Fibroblast of pulmonary artery (primary cell): ENCODE measurements around the gene PSAT1.

Experiments
- DNase-seq: peaks from one replicate; pipeline ENCODE4 v3.0.0-alpha.2; 2010; ENCODE audit warnings: low read depth
- H3K4me3 ChIP-seq: replicated peaks from 2 replicates; pipeline ENCODE4 v1.5.1; 2011; ENCODE audit warnings: low read depth, mild to moderate bottlenecking, control low read depth, low read length, moderate library complexity
- TF ChIP-seq, protein P1 (sequence below): IDR thresholded peaks from 2 replicates; pipeline ENCODE4 v1.5.1; 2011; ENCODE audit warnings: mild to moderate bottlenecking, control low read depth, low read length, inconsistent platforms; ENCODE audit errors: missing control alignments

Gene PSAT1

DNA sequence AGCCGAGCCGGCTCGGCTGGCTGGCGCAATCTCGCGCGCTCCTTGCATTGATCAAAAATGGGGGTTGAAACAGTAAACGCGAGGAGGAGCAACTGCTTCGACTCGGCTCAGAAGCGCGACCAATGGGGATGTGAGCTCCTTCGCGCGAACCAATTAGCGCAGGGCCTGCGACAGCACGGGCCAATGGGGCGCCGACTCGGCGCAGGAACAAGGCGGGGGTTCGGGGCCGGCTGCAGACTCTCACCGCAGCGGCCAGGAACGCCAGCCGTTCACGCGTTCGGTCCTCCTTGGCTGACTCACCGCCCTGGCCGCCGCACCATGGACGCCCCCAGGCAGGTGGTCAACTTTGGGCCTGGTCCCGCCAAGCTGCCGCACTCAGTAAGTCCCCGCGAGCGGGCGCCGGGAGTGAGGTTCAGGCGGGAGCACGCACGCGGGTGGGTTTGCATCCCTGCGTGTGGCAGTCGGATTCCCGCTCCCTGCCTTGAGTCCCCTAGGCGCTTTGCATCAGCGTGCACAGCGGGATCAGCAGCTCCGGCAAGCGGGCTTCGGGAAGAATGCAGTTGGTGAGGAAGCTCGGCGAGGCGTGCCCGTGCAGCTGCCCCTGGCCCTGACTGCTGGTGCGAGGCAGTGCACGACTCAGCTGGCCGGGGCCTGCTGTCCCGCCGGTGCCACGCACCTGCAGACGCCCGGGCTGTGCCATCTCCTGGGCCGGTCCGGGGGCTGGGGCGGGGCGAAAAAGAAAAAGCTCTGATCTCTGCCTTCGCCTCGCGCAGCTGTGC, at the start of gene PSAT1:
Gene PSAT1 (plus strand): TSS at position 233 of the 779 bp plus-strand sequence. CDS start 86 bp downstream, at position 319.
- TF ChIP-seq, protein P1, sequence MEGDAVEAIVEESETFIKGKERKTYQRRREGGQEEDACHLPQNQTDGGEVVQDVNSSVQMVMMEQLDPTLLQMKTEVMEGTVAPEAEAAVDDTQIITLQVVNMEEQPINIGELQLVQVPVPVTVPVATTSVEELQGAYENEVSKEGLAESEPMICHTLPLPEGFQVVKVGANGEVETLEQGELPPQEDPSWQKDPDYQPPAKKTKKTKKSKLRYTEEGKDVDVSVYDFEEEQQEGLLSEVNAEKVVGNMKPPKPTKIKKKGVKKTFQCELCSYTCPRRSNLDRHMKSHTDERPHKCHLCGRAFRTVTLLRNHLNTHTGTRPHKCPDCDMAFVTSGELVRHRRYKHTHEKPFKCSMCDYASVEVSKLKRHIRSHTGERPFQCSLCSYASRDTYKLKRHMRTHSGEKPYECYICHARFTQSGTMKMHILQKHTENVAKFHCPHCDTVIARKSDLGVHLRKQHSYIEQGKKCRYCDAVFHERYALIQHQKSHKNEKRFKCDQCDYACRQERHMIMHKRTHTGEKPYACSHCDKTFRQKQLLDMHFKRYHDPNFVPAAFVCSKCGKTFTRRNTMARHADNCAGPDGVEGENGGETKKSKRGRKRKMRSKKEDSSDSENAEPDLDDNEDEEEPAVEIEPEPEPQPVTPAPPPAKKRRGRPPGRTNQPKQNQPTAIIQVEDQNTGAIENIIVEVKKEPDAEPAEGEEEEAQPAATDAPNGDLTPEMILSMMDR: no peak

DNA sequence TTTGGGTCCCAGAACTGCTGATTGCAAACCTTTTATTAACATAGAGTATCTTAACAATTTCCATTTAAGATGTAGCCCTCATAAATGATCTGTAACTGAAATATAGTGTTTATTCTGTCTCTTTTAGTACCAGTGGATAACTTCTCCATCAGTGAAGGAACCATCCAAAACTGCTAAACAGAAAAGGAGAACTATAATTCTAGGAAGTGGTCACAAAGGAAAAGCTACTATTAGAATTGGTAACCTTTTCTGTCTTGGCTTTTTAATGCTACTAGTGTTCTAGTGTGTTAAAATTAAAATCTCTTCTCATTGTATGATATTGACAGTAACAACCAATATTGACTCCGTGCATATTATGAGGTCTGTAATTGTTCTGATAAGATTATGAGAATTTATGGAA, 48.3 kb upstream of the PSAT1 start:
- TF ChIP-seq, protein P1: no peak
- no peak for DNase-seq
- no peak overlapping the region for H3K4me3 ChIP-seq

More for the DNA sequence above, at the start of gene PSAT1:
- peak within 1 kb of the TSS; percentile 86 for H3K4me3 ChIP-seq
- DNase-seq: peak; percentile 97

DNA sequence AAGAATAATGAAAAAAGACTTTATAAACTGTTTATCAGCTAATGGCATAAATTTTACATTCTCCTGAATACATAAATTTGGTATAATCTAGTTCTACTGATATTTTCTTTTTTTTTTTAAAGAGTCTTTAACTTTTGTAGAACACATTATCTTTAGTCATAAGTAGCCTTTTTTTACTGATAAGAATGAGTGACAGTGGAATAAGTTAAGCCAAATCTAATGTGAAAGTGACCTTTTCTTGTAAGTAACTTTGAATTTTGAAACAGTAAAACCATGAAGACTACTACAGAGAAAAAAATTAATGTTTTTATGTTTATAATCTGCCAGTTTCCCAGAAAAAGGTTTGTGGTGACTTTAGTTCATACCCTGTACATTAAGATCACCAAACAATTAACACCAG, 47.4 kb upstream of the PSAT1 start:
- DNase-seq: no peak
- no peak overlapping the region for H3K4me3 ChIP-seq
- TF ChIP-seq, protein P1: no peak

DNA sequence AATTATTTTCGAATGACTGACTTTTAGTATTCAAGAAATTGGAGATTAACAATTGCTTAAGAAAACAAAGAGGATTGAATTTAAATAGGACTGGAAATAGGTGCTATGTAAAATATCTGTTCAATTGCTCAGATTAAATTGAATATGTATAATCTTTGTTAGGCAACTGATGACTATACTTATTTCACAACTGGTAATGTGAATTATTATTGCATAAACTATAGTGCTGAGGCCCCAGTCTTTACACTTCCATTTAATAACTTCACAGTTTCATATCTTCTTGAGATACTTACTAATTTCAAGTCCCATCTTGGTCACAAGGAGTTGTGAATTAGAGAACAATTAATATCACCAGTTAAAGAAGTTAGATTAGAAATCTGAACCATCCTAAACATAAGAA, 44.3 kb upstream of the PSAT1 start:
- H3K4me3 ChIP-seq: no peak overlapping the region
- TF ChIP-seq, protein P1: no peak
- no peak for DNase-seq

DNA sequence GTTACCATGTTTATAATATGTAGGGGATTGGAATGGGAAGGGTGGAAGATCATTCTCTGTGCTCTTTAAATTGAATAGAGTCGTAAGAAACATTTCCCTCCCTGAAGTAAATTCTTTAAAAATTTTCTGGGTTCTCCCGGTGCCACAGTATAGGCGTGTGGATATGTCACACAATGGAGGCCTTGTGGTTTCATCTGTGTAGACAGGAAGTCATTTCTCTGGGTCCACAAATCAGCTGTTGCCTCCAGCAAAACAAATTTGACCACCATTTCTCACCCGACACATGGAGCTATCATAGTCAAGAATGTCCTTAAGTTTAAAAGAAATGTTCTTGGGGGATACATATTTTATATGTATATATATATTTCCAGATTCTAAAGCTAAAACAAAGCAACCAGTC, 43.6 kb upstream of the PSAT1 start:
- DNase-seq: no peak
- H3K4me3 ChIP-seq: no peak overlapping the region
- TF ChIP-seq, protein P1: no peak

DNA sequence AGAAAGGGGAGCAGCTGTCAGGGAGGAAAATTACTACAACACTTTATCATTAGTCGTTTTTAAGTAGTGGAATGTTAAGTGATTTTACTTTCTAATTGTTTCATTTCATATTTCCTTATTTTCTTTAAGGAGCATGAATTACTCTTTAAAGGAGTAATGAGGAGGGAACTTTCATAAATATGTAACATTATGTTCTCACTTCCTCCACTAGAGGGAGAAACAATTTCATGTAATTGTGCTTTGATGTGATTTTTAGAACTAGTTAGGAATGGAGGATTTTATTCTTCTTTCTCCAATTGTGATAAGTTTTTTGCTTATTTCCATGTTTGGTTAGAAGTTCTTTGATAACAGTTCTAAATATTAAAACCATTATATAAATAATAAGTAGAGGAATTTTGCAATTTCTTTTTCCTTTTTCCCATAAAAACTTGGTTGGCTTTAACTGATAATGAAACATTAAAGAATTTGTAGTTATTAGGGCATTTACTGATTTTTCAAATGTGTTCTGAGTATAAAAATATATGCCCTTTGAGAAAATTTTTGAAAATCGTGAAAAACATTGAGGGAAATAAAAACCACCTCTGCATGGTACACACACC, 35.4 kb upstream of the PSAT1 start:
- DNase-seq: peak; percentile 68
- TF ChIP-seq, protein P1: peak; percentile 58
- no peak overlapping the region for H3K4me3 ChIP-seq
